ENCODE results near the gene RIPK3.

DNA sequence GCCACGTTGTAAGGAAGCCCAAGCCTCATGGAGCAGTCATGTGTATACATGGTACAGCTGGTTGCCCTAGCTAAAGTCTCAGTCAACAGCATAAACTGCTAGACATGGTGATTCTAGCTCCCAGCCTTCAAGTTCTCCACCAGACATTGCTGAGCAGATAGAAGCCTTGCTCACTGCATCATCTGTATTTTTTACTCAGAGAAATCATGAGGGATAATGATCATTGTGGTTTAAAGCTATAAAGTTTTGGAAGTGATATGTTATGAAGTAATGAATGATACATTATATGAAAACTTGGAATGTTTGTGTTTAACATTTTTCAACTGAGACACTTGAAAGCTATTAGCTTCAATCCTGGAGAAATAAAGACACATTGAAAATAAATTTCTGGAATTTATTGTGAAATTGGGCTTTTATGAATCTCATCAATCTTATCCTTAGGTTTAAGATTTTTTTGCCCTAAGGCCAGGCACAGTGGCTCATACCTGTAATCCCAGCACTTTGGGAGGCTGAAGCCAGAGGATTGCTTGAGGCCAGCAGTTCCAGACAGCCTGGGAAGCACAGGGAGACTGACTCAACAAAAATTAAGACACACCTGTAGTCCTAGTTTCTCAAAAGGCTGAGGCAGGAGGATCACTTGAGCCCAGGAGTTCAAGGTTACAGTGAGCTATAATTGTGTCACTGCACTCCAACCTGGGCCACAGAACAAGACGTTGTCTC lies 22.6 kb upstream of the RIPK3 start:
- TF ChIP-seq, protein P1, sequence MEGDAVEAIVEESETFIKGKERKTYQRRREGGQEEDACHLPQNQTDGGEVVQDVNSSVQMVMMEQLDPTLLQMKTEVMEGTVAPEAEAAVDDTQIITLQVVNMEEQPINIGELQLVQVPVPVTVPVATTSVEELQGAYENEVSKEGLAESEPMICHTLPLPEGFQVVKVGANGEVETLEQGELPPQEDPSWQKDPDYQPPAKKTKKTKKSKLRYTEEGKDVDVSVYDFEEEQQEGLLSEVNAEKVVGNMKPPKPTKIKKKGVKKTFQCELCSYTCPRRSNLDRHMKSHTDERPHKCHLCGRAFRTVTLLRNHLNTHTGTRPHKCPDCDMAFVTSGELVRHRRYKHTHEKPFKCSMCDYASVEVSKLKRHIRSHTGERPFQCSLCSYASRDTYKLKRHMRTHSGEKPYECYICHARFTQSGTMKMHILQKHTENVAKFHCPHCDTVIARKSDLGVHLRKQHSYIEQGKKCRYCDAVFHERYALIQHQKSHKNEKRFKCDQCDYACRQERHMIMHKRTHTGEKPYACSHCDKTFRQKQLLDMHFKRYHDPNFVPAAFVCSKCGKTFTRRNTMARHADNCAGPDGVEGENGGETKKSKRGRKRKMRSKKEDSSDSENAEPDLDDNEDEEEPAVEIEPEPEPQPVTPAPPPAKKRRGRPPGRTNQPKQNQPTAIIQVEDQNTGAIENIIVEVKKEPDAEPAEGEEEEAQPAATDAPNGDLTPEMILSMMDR (IDR thresholded peaks at IDR 0.05) = no peak
- no peak for TF ChIP-seq POLR2A (IDR thresholded peaks at IDR 0.05)
